GM10248 (cell line): Measurements from ENCODE around the gene NSD2.

Source experiments
- CTCF ChIA-PET: fragments of 300-600 bp; sonication (Branson Sonifier 250); formaldehyde crosslinking; extraction: SDS; loops from one replicate; lab custom pipeline; 2021; ENCODE audit warnings: antibody characterized with exemption; lab: Yijun Ruan, JAX
- POLR2A ChIA-PET: fragments of 350-650 bp; sonication (Branson Sonifier 250); formaldehyde crosslinking; extraction: SDS; loops from one replicate; lab custom pipeline; 2020; ENCODE audit warnings: antibody characterized with exemption; lab: Yijun Ruan, JAX
- DNase-seq: peaks from one replicate; pipeline ENCODE4 v3.0.0; 2012; ENCODE audit errors: extremely low spot score
- CTCF ChIP-seq: IDR thresholded peaks from 2 replicates; pipeline ENCODE4 v1.5.1; 2012; ENCODE audit warnings: mild to moderate bottlenecking, low read depth; ENCODE audit errors: extremely low read depth, missing control alignments, control extremely low read depth

Gene NSD2

GRCh38 chr4:1962980-1963379 is 91.8 kb downstream of the NSD2 start:
- CTCF ChIA-PET: no interaction called here
- no peak for DNase-seq
- POLR2A ChIA-PET: no interaction called here
- no peak for TF ChIP-seq CTCF

GRCh38 chr4:1964443-1964842 is 93.2 kb downstream of the NSD2 start:
- no peak for DNase-seq
- CTCF ChIA-PET: interaction anchor here (1.3 kb wide), 1 partner anchor 8 kb away, joined by 5 read pairs; no protein-coding TSS in a partner anchor
- no peak for TF ChIP-seq CTCF
- POLR2A ChIA-PET: no interaction called here

GRCh38 chr4:1964971-1965370 is 93.8 kb downstream of the NSD2 start:
- POLR2A ChIA-PET: no interaction called here
- CTCF ChIA-PET: no interaction called here
- no peak for DNase-seq
- no peak for TF ChIP-seq CTCF

GRCh38 chr4:1967512-1968149 is 96.4 kb downstream of the NSD2 start:
- DNase-seq: no peak
- TF ChIP-seq CTCF: no peak
- ChIA-PET CTCF (no interaction called here), POLR2A (no interaction called here)

- ChIA-PET POLR2A (no interaction called here), CTCF (no interaction called here)
- no peak for DNase-seq
- no peak for TF ChIP-seq CTCF
These were observed 97.6 kb downstream of the NSD2 start for GRCh38 chr4:1968686-1969295.

GRCh38 chr4:1969928-1970723 is 98.9 kb downstream of the NSD2 start:
- no peak for DNase-seq
- CTCF ChIA-PET: interaction anchor here (1.4 to 1.5 kb wide), 2 partner anchors 9 to 11 kb away, joined by 3 to 4 read pairs; no protein-coding TSS in a partner anchor
- TF ChIP-seq CTCF: no peak
- POLR2A ChIA-PET: no interaction called here
